HG03565 (cell line): ENCODE data around the gene COL16A1.
"Not testable (repeated sequence)": the region's sequence is repeated elsewhere in the genome, so short reads cannot be mapped to it uniquely, and the experiment has no call there.

Source experiments
- ATAC-seq: cut with Tn5 transposase; IDR thresholded peaks from one replicate; pipeline ENCODE4 v1.9.1; 2021; ENCODE audit warnings: mild to moderate bottlenecking, moderate library complexity; ENCODE audit not compliant: unreplicated experiment

COL16A1 gene

DNA sequence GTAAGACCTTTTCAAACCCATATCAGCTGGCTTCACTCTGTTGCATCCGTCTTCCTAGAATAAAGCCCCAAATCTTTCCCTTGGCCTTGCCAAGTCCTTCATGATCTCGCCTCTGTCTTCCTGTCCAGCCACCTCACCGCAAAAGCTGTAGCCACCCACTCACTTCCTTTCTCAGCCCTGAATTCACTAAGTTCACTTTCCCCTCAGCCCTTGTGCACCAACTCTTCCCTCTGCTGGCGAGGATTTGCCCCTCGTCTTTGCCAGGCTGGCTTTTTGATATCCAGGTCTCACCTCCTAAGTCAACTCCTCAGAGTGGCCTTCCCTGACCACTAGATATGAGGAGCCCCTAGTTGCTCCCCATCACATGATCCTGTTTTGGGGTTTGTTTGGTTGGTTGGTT, 3.9 kb upstream of the COL16A1 start:
- ATAC-seq: no peak

GRCh38 chr1:31707059-31707600, 3.3 kb upstream of the COL16A1 start:
- not testable (repeated sequence) for ATAC-seq

DNA sequence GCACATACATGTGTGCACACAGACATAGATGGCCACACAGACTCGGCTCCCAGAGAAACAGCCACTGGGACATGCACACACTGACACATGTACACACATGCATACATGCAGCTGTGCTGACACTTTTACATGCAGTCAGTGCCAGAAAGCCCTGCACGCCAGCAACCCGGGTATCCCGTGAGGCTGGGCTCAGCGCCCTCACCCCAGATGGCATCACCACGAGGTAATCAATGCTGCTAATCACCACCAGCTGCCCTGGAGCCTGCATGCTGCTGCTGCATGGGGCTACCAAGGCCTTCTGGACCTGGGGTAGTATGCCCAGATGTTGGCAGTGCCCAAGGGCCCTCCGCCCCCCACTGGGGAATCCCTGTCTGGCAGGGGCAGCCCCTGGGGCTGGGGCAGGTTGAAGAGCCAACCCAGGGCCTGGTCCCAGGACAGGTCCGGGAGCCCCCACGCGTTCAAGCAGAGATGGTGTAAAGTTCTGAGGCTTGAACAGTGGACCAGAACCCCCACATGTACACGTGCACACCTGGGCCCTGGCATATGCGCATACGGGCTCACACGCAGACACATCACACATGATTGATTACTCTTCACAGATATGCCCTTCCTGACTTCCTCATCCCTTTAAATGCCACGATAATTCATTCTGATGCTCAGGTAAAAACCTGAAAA, 2.7 kb upstream of the COL16A1 start:
- ATAC-seq: no peak

- no peak for ATAC-seq
Measured at GRCh38 chr1:31705080-31705866, 1.5 kb upstream of the COL16A1 start.

DNA sequence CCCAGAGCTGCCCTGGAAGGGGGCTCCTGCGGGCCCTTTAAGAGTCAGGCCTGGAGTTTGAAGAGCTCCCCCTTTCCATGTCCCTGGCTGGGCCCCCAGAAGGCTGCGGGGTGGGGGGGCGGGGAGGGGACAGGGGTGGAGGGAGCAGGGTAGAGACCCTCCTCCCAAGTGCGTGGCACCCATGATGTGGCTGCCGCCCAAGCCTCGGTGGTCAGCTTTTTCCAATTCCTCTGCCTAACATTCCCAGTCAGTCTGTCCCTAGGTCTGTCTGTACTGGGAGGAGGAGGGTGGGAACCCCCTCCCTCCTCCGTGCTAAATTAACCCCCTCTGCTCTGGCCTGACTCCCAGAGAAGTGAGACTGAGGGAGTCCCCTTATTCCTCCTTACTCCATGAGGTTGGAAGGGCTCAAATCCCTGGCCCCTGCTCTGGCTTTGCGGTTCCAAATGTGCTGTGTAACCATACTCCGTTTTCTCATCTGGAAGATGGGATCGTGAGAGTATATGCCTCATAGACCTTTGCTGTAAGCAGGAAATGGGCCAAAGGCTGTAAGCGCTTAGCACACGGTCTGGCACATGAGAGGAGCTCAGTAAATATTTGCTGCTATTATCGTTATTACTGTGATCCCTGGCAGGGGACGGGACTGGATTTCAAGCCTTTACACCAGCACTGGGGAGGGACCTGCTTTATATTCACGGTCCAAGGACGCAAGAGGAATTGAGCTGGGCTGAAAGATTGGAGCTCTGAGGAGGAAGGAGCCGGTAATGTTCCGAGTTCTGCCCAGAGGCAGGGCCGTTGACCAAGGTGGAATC, 658 bp upstream of the COL16A1 start:
- ATAC-seq: no peak

DNA sequence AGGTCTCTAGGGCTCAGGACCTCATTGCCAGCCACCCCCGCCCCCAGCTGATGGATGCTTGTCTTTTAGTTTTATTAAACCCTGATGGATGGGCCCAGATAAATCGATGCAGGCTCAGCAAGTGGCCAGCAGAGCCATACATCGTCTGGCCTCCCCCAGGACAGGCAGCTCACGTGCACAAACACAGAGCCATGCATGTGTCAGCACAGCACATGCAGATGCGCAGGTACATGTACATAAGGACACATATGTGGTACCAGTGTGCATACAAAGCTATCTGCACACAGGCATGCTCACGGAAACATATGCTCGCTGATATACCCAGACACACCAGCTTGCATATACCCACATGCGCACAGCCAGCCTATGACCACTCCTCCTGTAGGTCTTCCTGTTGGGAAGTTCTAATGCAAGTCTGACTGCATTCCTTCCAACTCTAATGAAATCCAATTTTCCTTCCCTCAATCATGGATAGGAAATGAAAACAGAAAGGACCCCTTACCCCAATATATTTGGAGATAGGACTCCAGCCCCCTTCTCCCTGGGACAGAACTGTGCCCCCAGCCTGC, 897 bp downstream of the COL16A1 start:
- no peak for ATAC-seq

GRCh38 chr1:31701091-31701736, 2.6 kb downstream of the COL16A1 start:
- ATAC-seq: no peak

- no peak for ATAC-seq
Measured at GRCh38 chr1:31700468-31701090, 3.2 kb downstream of the COL16A1 start.

- ATAC-seq: no peak
Measured at GRCh38 chr1:31699341-31699891, 4.4 kb downstream of the COL16A1 start.

DNA sequence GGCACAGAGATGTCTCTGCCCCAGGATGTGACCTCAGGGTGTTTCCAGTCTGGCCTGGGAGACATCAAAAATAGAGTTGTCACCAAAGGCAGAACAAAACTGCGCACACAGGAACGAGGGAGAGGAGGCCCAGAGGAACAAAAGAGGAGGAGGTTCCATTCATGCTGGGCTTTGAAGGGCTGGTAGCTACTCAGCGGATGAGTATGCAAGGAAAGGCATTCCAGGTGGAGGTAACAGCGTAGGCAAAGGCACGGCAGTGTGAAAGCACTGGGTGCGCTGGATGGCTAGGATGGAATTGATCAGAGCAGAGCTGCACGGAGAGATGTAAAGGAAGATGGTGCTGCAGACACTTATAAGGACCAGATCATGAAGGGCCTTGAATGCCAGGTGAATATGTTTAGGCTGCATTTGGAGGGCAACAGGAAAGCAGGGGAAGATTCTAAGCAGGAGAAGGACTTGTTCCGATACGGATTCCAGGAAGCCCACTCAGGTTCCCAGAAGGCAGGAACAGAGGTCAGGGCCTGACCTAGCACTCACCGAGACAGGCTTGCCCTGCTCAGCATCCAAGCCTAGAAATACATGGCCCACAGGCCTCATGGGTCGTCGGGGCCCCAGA, 6.3 kb downstream of the COL16A1 start:
- no peak for ATAC-seq

- ATAC-seq: no peak
Measured at GRCh38 chr1:31696242-31696641, 7.6 kb downstream of the COL16A1 start.

DNA sequence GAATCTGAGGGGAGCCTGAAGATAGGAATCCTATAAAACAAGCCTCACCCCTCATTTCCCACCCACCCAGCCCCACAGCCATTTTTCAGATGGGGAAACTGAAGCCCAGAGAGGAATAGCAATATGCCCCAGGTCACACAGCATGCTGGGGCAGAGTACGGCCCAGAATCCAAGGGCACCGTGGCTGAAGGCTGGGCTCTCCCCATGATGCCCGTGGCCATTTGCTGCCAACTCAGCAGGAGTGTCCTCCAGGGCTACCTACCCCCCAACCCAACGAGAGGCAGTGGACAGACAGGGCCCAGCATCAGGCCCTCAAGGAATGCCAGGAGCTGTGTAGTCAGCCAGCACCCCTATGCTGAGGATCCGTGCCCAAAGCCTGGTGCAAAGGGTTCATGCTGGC, 8.5 kb downstream of the COL16A1 start:
- ATAC-seq: no peak

- no peak for ATAC-seq
Measured at GRCh38 chr1:31694964-31695313, 8.9 kb downstream of the COL16A1 start.

GRCh38 chr1:31694069-31694963, 9.5 kb downstream of the COL16A1 start:
- ATAC-seq: no peak

- no peak for ATAC-seq
Measured at GRCh38 chr1:31693231-31693630, 10.6 kb downstream of the COL16A1 start.

DNA sequence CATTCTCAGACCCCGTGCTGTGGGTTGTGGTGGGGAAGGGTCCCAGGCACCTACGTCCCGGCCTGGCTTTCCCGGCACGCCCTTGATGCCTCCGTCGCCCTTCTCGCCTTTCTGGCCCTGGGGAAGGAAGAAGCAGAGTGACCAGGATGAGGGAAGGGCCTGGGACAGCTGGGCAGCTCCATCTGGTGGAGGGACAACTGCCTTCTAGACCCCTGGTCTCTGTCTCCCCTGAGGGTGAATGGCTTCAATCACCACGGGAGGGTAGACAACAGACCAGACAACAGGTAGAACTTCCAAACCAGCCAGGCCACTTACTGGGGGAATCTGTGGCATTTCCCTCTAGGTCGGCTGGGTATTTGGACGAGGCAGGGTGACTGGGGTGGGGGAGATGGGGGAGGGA, 11.9 kb downstream of the COL16A1 start:
- ATAC-seq: no peak

- no peak for ATAC-seq
Measured at GRCh38 chr1:31691446-31691845, 12.4 kb downstream of the COL16A1 start.

- no peak for ATAC-seq
Measured at GRCh38 chr1:31690921-31691320, 12.9 kb downstream of the COL16A1 start.
